Vagina (tissue), 2 donors: ENCODE data around the gene SUPT20HL2. TPM values are rescaled to one million over a fixed set of nuclear protein-coding genes. Genes with fewer than 3 reads are reported as not detected.

Experiments
- DNase-seq, 2 donors: peaks; one replicate each; pipeline ENCODE4 v3.0.0-alpha.2; 2017; ENCODE audit errors: extremely low spot score in 2 of 2
- H3K27ac ChIP-seq: fragments of 200-600 bp; sonication (generic); one replicate; pipeline ENCODE4 v1.5.1; 2019
- H3K27me3 ChIP-seq: fragments of 200-600 bp; sonication (generic); one replicate; pipeline ENCODE4 v1.5.1; 2019
- H3K36me3 ChIP-seq, 2 donors: fragments of 200-600 bp; sonication (generic); one replicate each; pipeline ENCODE4 v1.5.1; 2017 to 2019
- H3K4me1 ChIP-seq: fragments of 200-600 bp; sonication (generic); one replicate; pipeline ENCODE4 v1.5.1; 2019
- H3K4me3 ChIP-seq, 2 donors: fragments of 200-600 bp; sonication (generic); 1 replicate in 1 of 2; 2 replicates in 1 of 2; pipeline ENCODE4 v1.5.1; 2016 to 2019
- H3K9me3 ChIP-seq: fragments of 200-600 bp; sonication (generic); one replicate; pipeline ENCODE4 v1.5.1; 2019
- CTCF ChIP-seq, 3 experiments: fragments of 450-650 bp in 2 of 3; fragments of 200-600 bp in 1 of 3; sonication (generic) in 1 of 3; IDR thresholded peaks; one replicate each; pipeline ENCODE4 v1.5.1; 2017 to 2019; ENCODE audit warnings: antibody characterized with exemption in 3 of 3, mild to moderate bottlenecking in 2 of 3, moderate library complexity in 2 of 3
- POLR2A ChIP-seq, 2 donors: fragments of 450-650 bp; IDR thresholded peaks; one replicate each; pipeline ENCODE4 v1.6.1; 2017; ENCODE audit warnings: antibody characterized with exemption in 2 of 2, mild to moderate bottlenecking in 2 of 2, moderate library complexity in 2 of 2
- POLR2AphosphoS5 ChIP-seq, 2 donors: sonication (generic); formaldehyde crosslinking; IDR thresholded peaks; one replicate each; pipeline ENCODE4 v1.9.0; 2017; ENCODE audit warnings: antibody characterized with exemption in 2 of 2, mild to moderate bottlenecking in 2 of 2, low read depth in 1 of 2; ENCODE audit not compliant: insufficient read depth in 1 of 2
- intact Hi-C: fragments of 100-400 bp; cut with DNase I; formaldehyde crosslinking; loops from one replicate; pipeline ENCODE4 v1.15.1; 2023
- total RNA-seq: library from RNA; depleted of rRNA; stranded (reverse); fragments of >200 nt; gene quantifications from one replicate; pipeline ENCODE4 v1.2.3, GENCODE V29; 2016

The SUPT20HL2 gene
- total RNA-seq, 1 donor from 2014 or later, result not detected

- TF ChIP-seq POLR2A (IDR thresholded peaks at IDR 0.05) (no peak), CTCF (IDR thresholded peaks at IDR 0.05) (no peak), POLR2AphosphoS5 (IDR thresholded peaks at IDR 0.05; ENCODE audit: insufficient read depth in 1 of 2, low read depth in 1 of 2) (no peak)
- intact Hi-C loops, result no loop called here
- Histone ChIP-seq H3K36me3 (no peaks in the 10 kb centered on the region), H3K9me3 (no peaks in the 10 kb centered on the region), H3K27me3 (no peaks in the 10 kb centered on the region), H3K4me1 (no peaks in the 10 kb centered on the region), H3K4me3 (no peak overlapping the region), H3K27ac (no peak overlapping the region)
- no peak for DNase-seq
Measured at GRCh38 chrX:24282381-24283126, 31.3 kb downstream of the SUPT20HL2 start.

GRCh38 chrX:24277405-24277804 is 36.5 kb downstream of the SUPT20HL2 start:
- no peak overlapping the region for H3K27ac ChIP-seq
- no peaks in the 10 kb centered on the region for H3K9me3 ChIP-seq
- H3K27me3 ChIP-seq, result no peaks in the 10 kb centered on the region
- H3K36me3 ChIP-seq, result no peaks in the 10 kb centered on the region
- DNase-seq, result no peak
- H3K4me1 ChIP-seq, result no peaks in the 10 kb centered on the region
- intact Hi-C loops, result no loop called here
- TF ChIP-seq CTCF (IDR thresholded peaks at IDR 0.05) (no peak), POLR2AphosphoS5 (IDR thresholded peaks at IDR 0.05; ENCODE audit: insufficient read depth in 1 of 2, low read depth in 1 of 2) (no peak)
- no peak overlapping the region for H3K4me3 ChIP-seq

GRCh38 chrX:24276015-24276414 is 37.9 kb downstream of the SUPT20HL2 start:
- intact Hi-C loops, result no loop called here
- H3K9me3 ChIP-seq, result no peaks in the 10 kb centered on the region

GRCh38 chrX:24271262-24271661 is 42.6 kb downstream of the SUPT20HL2 start:
- intact Hi-C loops, result no loop called here
- Histone ChIP-seq H3K27ac (no peak overlapping the region), H3K36me3 (no peaks in the 10 kb centered on the region), H3K4me3 (no peak overlapping the region), H3K9me3 (no peaks in the 10 kb centered on the region), H3K27me3 (no peaks in the 10 kb centered on the region), H3K4me1 (no peaks in the 10 kb centered on the region)
- no peak for TF ChIP-seq POLR2A (IDR thresholded peaks at IDR 0.05)
- TF ChIP-seq POLR2AphosphoS5 (IDR thresholded peaks at IDR 0.05; ENCODE audit: insufficient read depth in 1 of 2, low read depth in 1 of 2), result no peak
- no peak for TF ChIP-seq CTCF (IDR thresholded peaks at IDR 0.05)
- DNase-seq, result no peak

More at GRCh38 chrX:24276015-24276414, 37.9 kb downstream of the SUPT20HL2 start:
- H3K27ac ChIP-seq, result no peak overlapping the region
- no peaks in the 10 kb centered on the region for H3K36me3 ChIP-seq
- H3K4me3 ChIP-seq, result no peak overlapping the region
- TF ChIP-seq CTCF (IDR thresholded peaks at IDR 0.05) (no peak), POLR2AphosphoS5 (IDR thresholded peaks at IDR 0.05; ENCODE audit: insufficient read depth in 1 of 2, low read depth in 1 of 2) (no peak), POLR2A (IDR thresholded peaks at IDR 0.05) (no peak)
- DNase-seq, result no peak
- no peaks in the 10 kb centered on the region for H3K4me1 ChIP-seq
- no peaks in the 10 kb centered on the region for H3K27me3 ChIP-seq

GRCh38 chrX:24268786-24269185 is 45.1 kb downstream of the SUPT20HL2 start:
- Histone ChIP-seq H3K27me3 (no peaks in the 10 kb centered on the region), H3K9me3 (no peaks in the 10 kb centered on the region), H3K36me3 (no peaks in the 10 kb centered on the region), H3K4me3 (no peak overlapping the region), H3K4me1 (no peaks in the 10 kb centered on the region), H3K27ac (no peak overlapping the region)
- TF ChIP-seq CTCF (IDR thresholded peaks at IDR 0.05) (no peak), POLR2AphosphoS5 (IDR thresholded peaks at IDR 0.05; ENCODE audit: insufficient read depth in 1 of 2, low read depth in 1 of 2) (no peak), POLR2A (IDR thresholded peaks at IDR 0.05) (no peak)
- intact Hi-C loops, result no loop called here
- no peak for DNase-seq
